HG02763 (cell line): ENCODE data around the gene CPT1B.

Experiments used
- ATAC-seq: cut with Tn5 transposase; IDR thresholded peaks from one replicate; pipeline ENCODE4 v1.9.1; 2021; ENCODE audit warnings: mild to moderate bottlenecking, moderate library complexity; ENCODE audit not compliant: unreplicated experiment

CPT1B gene

DNA sequence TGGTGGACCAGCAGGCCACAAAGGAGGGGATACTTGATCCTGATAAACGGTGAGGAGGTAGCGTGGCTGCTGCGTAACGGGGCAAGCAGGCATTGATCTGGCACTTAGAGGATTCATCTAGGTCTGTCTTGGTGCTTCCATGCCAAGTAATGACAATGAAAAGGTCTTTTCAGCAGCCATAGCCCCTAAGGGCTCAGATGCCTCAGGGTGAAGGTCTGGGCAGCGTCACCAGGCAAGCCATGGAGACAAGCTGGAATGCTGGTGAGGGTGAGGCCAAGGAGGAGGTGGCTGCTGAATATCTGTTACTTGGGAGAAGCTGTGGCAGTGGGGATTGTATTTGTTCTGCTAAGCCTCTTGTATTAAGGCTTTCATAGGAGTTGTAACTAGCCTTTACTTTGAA is 9.2 kb upstream of the CPT1B start:
- ATAC-seq = no peak

DNA sequence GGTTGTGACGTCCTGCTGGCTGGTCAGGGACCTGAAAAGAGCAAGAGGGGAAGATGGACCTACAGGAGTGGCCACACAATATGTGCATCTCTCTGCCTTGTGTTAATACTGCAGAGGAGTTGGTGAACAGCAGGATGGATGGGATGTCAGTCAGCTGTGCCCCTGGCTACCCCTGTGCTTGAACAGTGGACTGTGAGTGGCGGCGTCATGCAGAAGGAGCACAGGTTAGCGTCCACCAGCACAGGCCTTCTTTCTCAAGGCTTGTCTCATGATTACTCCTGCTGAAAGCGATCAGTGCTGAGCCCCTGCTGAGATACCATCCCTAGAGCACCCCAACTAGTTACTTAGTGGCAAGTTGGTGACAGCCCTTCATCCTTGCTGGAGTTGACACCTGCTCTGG is 8.2 kb upstream of the CPT1B start:
- no peak for ATAC-seq

DNA sequence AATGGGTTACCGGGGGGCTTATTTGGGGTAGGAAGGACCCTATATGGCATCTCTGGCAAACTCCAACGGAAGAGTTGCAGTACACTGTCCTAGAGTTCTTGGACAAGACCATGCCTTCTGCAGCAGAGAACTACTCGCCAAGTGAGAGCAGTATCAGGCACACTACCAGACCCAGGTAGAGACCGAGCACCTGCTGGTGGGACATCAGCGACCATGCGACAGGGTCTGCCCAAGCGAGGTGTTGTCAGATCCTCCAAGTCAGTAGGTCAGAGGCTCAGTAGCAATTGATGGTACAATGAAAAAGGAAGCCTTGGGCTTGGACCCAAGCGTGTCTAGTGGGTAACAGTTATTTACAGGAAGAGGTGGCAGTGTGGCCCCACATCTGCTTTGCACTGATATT is 7.6 kb upstream of the CPT1B start:
- ATAC-seq = no peak

DNA sequence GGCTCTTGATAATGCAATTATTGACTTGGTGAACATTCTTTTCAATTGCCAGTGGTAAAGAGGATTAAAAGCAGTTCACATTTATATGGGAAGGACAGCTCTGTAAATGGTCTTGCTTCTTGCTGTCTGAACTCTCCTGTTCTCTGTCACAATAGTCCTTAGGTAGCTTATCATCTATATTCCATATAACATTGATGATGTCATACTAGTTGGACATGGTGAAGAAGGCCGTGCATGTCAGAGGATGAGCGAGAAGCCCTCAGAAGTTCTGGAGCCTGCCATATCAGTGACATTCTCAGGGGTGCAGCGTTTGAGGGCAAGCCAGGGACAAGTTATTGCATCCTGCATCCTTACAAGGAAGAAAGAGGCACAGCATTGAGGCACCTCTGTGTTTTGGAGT is 7.0 kb upstream of the CPT1B start:
- no peak for ATAC-seq

DNA sequence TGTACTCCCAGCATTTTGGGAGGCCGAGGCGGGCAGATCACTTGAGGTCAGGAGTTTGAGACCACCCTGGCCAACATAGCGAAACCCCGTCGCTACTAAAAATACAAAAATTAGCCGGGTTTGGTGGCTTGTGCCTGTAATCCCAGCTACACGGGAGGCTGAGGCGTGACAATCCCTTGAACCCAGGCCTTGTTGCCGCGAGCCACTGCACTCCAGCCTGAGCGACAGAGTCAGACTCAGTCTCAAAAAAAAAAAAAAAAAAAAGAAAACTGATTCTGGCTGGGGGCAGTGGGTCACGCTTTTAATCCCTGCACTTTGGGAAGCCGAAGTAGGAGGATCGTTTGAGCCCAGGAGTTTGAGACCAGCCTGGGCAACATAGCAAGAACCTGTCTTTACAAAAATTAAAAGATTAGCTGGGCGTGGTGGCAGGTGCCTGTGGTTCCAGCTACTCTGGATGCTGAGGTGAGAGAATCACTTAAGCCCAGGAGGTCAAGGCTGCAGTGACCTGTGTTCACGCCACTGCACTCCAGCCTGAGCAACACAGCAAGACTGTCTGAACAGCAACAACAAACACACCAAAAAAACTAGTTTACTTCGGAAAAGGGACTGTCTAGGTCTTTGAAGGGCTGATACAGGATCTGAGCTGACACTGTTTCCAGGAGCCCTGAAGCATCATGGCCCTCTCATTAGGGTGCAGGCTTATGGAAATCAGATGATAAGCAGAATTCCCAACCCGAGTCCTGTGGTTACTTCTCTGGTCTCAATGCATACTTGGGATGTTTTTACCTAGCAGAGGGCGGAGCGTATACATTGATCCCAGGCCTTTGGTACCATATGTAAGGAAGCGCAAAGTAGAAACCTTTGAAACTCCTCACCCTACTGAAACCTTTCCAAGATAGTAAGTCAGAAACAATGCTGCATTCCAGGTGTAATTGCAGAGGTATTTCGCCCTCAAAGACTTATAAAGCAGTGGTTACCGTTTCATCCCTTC is 6.2 kb upstream of the CPT1B start:
- no peak for ATAC-seq

DNA sequence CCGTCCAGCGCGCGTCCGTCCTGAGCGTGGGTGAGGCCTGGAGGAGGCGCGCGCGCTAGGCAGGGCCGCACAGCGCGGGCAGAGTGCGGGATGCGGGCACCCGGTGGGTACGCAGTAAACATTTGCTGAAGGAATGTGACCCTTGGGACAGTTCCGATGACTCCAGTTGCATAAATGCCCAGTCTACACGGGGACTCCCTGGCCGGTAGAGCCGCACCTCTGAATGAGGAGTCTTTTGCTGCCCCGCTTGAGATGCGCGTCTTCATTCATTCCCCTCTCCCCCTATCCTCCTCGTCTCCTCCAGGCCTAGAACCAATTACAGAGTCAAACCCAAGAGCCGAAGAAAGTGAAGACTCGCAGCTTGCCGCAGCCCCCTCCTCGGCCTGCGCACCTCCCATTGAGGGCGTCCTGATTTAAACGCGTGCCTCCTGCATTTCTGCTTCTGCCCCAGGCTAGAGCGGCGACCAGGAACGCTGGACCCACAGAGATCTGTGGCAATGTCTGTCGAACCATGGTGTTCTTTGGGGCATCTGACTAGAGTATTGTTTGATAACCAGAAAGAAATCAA is 5.2 kb upstream of the CPT1B start:
- peak; percentile 17 for ATAC-seq

DNA sequence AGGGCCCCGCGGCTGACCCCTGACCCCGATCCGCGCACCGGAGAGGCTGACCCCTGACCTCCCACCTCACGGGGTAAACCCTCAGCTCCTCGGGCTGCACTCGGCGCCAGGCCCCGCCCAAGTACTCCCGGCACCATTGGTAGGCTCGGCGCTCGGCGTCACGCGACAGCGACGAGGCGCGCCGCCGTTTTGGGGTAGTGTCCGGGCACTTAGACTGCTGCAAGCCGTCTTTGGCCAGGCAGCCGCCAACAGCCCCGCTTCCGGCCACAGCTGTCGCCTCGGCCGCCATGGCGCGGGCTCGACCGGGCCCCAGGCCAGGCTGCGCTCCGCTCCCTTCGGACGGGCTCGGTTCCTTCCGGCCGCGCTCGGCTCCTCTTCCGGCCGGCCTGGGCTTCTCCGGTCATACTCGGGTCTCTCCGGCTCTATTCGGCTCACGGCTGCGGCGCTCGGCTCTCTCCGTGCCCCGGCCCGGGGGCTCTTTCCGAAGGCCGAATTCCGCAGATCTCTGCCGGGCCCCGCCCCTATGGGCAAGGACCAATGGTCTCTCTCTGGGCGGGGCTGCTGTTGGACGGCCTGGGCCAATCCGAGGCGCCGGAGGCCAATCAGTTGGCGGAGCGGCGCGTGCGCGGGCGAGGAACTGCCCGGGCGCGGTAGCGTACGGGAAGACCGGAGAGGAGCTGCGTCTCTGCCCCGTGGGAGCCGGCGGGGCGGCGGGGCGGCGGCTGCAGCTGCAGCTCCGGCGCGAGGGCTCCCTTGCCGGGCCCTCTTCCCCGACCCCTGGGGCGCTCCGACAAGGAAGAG is 4.5 kb upstream of the CPT1B start, which contains the start of gene CHKB:
CHKB (minus strand) TSS at position 357 of the 801 bp plus-strand sequence; CDS start at position 289, 68 bp downstream.
- peak; percentile 92 for ATAC-seq

DNA sequence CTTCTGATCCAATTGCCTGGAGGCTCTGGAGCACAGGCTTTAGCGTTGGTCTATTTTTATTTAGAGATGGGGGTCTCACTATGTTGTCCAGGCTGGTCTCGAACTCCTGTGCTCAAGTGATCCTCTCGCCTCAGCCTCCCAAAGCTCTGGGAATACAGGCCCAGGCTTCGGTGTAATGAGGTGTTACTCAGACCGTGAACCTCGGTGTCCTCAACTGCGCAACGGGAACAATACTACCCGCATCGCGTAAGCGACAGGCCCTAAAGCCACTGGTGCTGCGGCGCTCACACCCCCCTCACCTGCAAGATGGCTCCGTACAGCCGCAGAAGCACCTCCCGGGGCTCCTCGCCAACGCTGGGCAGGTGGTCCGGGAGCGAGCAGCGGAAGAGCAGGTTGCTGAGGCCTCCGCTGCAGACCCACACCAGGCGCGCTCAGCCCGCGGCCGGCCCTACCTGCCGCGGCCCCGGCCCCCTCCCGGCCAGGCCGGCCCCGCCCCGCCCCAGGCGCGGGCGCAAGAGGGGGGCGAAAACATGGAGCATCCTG is 3.8 kb upstream of the CPT1B start:
- ATAC-seq = no peak

DNA sequence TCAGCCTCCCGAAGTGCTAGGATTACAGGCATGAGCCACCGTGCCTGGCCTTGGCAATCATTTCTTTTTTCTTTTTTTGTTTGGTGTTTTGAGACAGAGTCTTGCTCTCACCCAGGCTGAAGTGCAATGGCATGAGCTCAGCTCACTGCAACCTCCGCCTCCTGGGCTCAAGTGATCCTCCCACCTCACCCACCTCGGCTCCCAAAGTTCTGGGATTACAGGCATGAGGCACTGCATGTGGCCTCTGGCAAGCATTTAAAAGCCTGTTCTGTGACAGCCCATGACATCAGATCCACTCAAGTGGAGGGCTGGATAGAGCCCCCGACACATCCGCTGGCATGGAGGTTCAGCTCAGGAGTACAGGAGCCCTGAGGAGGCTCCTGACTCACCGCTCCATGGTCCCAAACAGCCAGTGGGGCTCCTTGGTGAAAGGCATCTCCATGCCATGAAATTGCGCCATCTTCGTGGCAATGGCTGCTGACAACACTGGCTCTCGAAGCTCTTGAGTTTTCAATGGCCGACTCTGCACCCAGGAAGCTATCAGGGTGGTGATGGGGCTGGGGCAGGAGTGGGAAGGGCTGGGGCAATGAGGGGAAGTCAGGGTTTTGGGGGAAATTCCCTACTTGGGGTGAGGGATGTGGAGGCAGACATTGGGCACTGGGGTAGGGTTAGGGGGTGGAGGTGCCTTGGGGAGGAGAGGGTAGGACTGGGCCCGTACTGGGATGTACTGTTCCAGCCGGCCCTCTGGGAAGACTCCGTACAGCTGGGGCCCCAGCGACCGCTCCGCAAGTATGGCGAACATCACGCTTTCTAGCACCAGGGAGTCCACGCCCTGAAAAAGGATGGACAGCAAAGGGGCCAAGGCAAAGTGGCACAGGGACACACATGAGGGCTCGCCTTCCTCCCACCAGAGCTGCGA is 3.1 kb upstream of the CPT1B start:
- ATAC-seq = no peak

DNA sequence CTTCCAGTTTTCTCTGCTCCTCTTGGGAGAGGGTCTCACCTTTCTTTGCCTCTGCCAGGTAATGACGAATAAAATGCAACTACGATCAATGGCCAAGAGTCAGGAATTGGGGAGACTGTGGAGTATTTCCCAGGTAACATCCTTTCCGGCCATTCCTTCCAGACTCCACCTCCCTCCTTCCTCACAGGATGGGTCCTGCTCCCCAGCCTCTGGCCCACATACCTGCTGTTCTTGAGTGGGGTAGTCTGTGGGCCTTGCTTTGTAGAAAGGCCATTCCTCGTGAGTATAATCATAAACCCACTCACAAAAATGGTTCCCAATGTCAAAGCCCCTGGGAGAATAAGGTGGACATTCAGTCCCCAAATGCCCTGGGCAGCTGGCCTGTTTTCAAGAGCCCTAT is 1.5 kb upstream of the CPT1B start:
- ATAC-seq = no peak

DNA sequence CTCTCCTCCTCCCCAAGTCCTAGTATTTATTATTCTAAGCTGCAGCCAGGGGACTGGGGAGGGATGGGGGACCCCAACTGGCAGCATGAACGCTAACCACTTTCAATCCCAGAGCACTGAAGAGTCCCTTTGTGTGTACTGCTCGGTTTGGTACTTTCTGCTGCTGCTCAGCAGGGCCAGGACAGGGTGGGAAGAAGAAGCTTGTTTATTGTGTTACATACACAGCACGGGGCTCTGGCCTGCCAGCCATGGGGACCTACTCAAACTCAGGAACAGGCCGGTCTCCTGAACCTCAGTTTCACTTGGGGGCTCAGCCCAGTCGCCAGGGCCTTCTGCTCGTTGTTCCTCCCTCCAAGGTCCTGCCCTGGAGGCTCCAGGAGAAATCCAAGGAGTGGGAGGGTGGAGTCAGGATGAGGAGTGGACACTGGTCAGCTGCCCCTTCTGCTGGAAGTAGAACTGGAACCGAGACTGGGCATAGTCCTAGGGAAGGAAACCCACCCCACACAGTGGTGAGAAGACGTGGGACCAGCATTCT is 616 bp upstream of the CPT1B start:
- no peak for ATAC-seq

DNA sequence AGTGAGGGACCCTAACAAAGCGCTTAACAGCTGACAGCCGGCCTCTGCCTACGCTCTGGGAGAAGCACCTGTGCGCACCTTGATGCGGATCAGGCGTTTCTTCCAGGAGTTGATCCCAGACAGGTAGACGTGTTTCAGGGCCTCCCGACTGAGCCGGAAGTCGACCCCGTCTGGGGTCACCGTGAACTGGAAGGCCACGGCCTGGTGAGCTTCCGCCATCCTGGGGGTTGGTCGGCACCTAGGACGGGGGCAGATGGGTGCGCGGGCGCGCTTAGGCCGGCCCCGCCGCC is 585 bp downstream of the CPT1B start:
- ATAC-seq = no peak

DNA sequence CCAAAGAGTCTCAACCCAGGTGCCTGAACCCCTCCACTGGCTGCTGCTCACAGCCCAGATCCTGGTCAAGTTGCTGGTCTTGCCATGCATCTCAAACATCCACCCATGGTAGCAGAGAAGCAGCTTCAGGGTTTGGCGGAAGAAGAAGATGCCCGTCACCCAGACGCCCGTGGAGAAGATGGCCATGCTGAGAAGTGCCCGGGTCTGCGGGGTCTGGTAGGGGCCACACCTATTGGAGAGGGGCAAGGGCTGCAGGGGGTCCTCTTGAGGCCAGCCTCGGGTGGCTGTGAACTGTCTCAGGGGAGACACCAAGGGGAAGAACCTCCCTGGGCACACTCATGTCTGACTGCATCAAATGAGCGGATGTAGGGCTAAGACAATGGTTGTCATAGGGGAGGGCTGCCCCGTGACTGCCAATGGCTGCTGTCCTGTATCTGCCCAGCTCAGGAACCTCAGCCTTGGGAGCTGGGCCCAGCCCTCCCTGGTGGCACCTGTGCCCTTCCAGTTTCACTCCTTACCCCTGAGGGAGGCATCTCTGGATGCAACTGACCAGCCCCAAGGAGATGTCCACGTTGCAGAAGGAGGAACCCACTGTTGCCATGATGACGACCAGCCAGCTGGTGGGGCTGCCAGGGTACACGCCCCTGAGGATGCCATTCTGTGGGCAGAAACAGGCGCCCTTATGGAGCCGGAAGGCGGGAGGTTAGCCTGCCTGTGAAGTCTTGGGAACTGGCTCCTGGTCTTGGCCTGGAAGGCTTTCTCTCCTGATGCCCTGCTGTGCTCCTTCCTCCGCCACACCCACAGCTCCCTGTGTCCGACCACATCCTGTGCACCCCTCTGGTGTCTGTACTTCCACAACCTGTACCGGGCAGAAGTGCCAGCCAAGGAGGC is 1.2 kb downstream of the CPT1B start:
- ATAC-seq = no peak

DNA sequence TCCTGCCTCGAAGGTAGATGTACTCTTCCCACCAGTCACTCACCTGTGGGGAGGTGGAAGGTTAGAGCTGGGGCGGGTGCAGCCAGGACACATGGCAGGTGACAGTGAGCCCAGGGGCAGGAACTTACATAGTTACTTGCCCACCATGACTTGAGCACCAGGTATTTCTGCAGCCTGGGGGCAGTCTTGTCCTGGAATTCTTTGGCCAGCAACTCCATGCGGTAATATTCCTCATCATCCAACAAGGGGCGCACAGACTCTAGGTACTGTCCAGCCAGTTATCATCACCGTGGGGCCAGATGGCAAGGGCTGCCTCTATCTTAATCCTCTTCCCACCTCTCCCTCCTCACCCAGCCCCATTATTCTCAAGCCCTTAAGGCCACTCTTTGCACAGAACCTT is 2.2 kb downstream of the CPT1B start:
- ATAC-seq = no peak

DNA sequence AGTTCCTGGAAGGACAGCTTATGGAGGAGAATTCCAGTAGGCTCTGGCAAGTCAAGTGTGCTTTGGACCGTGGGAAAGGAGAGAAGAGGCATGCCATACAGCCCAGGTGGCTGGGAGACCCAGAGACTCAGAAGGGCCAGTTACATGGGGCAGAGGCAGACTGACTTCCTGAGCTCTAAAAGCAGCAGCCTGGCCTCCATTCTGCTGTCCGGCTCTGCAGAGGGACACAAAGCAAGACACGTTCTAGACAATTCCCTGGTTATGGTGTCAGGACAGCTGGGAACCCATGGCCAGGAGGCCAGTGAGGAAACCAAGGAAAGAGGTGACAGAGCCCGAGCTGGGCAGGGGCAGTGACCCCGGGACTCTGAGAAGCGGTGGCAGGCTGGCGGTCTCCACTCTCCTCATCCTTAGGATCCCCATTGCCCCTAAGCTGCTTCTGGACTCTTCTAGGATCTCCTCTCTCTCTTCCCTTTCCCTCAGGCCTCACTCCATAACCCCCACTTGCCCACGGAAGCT is 2.7 kb downstream of the CPT1B start:
- ATAC-seq = no peak

DNA sequence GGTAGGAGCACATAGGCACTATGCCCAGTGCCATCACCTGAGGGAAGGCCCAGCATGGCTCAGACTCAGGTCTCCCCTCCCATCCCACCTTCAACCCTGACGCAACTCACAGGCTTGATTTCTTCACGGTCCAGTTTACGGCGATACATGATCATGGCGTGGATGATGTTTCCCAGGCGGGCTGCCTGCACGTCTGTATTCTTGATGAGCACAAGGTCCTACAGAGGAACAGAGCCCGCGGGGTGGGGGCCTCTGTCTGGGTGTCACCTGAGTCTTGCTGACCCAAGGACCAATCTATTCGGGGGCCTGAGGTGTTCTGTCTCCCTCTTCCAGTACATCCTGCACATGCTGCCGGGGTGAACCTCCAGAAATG is 3.9 kb downstream of the CPT1B start:
- no peak for ATAC-seq

DNA sequence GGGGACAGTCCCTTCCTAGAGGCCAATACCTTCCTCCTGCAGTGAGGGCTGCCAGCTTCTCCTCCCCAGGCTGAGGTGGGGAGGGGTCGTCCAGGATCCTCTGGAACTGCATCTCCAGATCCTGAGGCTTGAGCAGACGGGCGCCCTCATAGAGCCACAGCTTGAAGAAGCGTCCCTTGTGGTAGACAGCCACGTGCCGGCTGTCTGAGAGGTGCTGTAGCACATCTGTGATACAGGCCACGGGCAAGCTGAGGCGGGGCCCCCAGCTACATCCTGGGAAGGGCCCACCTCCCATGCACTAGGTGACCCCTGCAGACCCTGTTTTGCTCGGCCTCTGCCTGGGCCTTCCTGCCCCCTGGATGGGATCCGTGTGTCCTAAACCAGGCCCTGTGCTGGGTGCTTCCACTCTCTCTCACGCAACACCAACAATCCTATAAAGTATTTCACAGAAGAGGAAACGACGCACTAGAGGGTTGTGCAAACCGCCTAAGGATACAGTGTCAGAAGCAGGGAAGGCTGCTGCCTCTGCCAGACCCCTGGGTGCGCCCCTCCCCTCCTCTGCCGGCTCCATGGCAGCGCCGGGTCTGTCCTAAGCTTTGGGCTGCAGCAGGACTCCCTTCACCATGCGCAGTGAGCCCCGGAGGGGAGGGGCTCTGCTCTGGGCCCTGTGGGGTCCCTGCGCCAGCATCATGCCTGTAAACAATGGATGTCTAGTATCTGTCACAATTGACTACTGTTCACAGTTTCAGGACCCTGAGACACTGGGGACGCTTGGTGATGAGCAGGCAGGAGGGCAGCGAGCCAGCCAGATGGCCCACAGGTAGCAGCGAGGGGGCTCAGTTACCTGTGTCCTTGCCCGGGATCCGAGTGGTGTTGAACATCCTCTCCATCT is 4.5 kb downstream of the CPT1B start:
- no peak for ATAC-seq

DNA sequence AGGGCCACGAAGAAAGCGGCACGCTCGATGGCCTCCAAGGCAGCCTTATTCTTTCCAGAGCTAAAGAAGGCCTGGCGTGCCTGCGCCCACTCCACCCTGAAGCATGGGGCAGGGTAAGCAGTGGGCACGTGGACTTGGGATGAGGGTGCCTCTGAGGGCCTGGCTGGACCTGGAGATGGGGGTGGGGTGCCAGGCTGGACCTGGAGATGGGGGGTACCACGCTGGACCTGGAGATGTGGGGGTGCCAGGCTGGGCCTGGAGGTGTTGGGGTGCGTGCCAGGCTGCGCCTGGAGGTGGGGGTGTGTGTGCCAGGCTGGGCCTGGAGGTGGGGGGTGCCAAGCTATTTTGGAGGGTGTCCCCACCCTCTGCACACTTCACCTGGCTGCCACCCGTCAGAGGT is 5.3 kb downstream of the CPT1B start:
- ATAC-seq = no peak
